Measurements from ENCODE around the gene RAB39B. TPM values are rescaled to one million over a fixed set of nuclear protein-coding genes. Genes with fewer than 3 reads are reported as not detected.

Gene RAB39B
- total and polyA plus RNA-seq, 2 experiments from 2014 or later: 6.2 to 11.3 TPM

DNA sequence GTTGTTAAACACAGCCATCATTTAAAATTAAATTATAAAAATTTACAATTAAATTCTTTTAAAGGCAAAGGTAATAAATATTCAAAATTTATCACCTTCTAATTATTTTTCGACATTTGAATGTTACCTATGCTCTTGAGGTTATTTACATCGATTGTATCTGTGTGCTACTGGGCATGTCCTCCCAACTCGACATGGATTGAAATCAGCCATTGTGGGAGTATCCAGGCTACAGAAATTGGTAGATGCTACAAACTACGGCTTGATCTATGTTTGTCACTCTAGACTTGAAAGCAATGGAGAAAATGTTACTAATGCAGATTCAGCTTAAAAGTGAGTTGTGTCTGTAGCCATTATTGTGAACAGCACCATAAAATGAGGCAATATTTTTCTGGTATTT lies 50.6 kb downstream of the RAB39B start:
- Mint-ChIP-seq H3K36me3 (ENCODE audit: low read depth) (no peaks in the 10 kb centered on the region), H3K9me3 (no peaks in the 10 kb centered on the region), H3K4me1 (peaks cover 9% of the 10 kb centered on the region; the same call in 1 of the 3 replicates), H3K27ac (no peak overlapping the region), H3K27me3 (ENCODE audit: insufficient read depth, low read depth, poor library complexity) (no peaks in the 10 kb centered on the region), H3K4me3 (no peak overlapping the region)
- H3K4me2 ChIP-seq: no peak overlapping the region
- ATAC-seq (no peak), DNase-seq (ENCODE audit: low spot score) (no peak)
- no peak overlapping the region for H3K27ac ChIP-seq (ENCODE audit: low read depth)
- H3K79me2 ChIP-seq (replicated peaks; ENCODE audit: insufficient read depth): peaks cover 20% of the 10 kb centered on the region
- TF ChIP-seq STAT1 (IDR thresholded peaks at IDR 0.05; ENCODE audit: unreplicated experiment) (no peak), ZNF331 (CRISPR knock-in tag; IDR thresholded peaks at IDR 0.05; ENCODE audit: low read depth) (no peak), NANOG (IDR thresholded peaks at IDR 0.05; ENCODE audit: borderline replicate concordance) (no peak), POLR2AphosphoS5 (IDR thresholded peaks at IDR 0.05; ENCODE audit: low read depth) (no peak), REST (IDR thresholded peaks at IDR 0.05; ENCODE audit: unreplicated experiment) (no peak), JUNB (IDR thresholded peaks at IDR 0.05; ENCODE audit: unreplicated experiment) (no peak), EZH2phosphoT487 (IDR thresholded peaks at IDR 0.05; ENCODE audit: unreplicated experiment) (no peak), ZNF114 (CRISPR knock-in tag; IDR thresholded peaks at IDR 0.05) (no peak), CREB1 (CRISPR knock-in tag; IDR thresholded peaks at IDR 0.05; ENCODE audit: low read depth) (no peak), EZH2 (IDR thresholded peaks at IDR 0.05; ENCODE audit: low read depth, unreplicated experiment) (no peak)
- TF ChIP-seq, protein P1, sequence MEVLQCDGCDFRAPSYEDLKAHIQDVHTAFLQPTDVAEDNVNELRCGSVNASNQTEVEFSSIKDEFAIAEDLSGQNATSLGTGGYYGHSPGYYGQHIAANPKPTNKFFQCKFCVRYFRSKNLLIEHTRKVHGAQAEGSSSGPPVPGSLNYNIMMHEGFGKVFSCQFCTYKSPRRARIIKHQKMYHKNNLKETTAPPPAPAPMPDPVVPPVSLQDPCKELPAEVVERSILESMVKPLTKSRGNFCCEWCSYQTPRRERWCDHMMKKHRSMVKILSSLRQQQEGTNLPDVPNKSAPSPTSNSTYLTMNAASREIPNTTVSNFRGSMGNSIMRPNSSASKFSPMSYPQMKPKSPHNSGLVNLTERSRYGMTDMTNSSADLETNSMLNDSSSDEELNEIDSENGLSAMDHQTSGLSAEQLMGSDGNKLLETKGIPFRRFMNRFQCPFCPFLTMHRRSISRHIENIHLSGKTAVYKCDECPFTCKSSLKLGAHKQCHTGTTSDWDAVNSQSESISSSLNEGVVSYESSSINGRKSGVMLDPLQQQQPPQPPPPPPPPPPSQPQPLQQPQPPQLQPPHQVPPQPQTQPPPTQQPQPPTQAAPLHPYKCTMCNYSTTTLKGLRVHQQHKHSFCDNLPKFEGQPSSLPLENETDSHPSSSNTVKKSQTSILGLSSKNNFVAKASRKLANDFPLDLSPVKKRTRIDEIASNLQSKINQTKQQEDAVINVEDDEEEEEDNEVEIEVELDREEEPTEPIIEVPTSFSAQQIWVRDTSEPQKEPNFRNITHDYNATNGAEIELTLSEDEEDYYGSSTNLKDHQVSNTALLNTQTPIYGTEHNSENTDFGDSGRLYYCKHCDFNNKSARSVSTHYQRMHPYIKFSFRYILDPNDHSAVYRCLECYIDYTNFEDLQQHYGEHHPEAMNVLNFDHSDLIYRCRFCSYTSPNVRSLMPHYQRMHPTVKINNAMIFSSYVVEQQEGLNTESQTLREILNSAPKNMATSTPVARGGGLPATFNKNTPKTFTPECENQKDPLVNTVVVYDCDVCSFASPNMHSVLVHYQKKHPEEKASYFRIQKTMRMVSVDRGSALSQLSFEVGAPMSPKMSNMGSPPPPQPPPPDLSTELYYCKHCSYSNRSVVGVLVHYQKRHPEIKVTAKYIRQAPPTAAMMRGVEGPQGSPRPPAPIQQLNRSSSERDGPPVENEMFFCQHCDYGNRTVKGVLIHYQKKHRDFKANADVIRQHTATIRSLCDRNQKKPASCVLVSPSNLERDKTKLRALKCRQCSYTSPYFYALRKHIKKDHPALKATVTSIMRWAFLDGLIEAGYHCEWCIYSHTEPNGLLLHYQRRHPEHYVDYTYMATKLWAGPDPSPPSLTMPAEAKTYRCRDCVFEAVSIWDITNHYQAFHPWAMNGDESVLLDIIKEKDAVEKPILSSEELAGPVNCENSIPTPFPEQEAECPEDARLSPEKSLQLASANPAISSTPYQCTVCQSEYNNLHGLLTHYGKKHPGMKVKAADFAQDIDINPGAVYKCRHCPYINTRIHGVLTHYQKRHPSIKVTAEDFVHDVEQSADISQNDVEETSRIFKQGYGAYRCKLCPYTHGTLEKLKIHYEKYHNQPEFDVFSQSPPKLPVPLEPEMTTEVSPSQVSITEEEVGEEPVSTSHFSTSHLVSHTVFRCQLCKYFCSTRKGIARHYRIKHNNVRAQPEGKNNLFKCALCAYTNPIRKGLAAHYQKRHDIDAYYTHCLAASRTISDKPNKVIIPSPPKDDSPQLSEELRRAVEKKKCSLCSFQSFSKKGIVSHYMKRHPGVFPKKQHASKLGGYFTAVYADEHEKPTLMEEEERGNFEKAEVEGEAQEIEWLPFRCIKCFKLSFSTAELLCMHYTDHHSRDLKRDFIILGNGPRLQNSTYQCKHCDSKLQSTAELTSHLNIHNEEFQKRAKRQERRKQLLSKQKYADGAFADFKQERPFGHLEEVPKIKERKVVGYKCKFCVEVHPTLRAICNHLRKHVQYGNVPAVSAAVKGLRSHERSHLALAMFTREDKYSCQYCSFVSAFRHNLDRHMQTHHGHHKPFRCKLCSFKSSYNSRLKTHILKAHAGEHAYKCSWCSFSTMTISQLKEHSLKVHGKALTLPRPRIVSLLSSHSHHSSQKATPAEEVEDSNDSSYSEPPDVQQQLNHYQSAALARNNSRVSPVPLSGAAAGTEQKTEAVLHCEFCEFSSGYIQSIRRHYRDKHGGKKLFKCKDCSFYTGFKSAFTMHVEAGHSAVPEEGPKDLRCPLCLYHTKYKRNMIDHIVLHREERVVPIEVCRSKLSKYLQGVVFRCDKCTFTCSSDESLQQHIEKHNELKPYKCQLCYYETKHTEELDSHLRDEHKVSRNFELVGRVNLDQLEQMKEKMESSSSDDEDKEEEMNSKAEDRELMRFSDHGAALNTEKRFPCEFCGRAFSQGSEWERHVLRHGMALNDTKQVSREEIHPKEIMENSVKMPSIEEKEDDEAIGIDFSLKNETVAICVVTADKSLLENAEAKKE (CRISPR knock-in tag; IDR thresholded peaks at IDR 0.05): no peak
- TF ChIP-seq, protein P2, sequence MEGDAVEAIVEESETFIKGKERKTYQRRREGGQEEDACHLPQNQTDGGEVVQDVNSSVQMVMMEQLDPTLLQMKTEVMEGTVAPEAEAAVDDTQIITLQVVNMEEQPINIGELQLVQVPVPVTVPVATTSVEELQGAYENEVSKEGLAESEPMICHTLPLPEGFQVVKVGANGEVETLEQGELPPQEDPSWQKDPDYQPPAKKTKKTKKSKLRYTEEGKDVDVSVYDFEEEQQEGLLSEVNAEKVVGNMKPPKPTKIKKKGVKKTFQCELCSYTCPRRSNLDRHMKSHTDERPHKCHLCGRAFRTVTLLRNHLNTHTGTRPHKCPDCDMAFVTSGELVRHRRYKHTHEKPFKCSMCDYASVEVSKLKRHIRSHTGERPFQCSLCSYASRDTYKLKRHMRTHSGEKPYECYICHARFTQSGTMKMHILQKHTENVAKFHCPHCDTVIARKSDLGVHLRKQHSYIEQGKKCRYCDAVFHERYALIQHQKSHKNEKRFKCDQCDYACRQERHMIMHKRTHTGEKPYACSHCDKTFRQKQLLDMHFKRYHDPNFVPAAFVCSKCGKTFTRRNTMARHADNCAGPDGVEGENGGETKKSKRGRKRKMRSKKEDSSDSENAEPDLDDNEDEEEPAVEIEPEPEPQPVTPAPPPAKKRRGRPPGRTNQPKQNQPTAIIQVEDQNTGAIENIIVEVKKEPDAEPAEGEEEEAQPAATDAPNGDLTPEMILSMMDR (conservative IDR thresholded peaks at IDR 0.05; ENCODE audit: low read depth in 2 of 2): no peak
- TF ChIP-seq, protein P3, sequence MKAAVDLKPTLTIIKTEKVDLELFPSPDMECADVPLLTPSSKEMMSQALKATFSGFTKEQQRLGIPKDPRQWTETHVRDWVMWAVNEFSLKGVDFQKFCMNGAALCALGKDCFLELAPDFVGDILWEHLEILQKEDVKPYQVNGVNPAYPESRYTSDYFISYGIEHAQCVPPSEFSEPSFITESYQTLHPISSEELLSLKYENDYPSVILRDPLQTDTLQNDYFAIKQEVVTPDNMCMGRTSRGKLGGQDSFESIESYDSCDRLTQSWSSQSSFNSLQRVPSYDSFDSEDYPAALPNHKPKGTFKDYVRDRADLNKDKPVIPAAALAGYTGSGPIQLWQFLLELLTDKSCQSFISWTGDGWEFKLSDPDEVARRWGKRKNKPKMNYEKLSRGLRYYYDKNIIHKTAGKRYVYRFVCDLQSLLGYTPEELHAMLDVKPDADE (IDR thresholded peaks at IDR 0.05): no peak
- no peaks in the 10 kb centered on the region for H3K36me3 ChIP-seq (ENCODE audit: insufficient read depth)
- H3F3A ChIP-seq (replicated peaks; ENCODE audit: low read depth): no peaks in the 10 kb centered on the region
- H2AFZ ChIP-seq: no peak overlapping the region
- no peaks in the 10 kb centered on the region for H3K9me2 ChIP-seq (ENCODE audit: insufficient read depth)
- peaks cover 14% of the 10 kb centered on the region; the same call in 1 of the 2 replicates for H3K27me3 ChIP-seq (ENCODE audit: insufficient read depth)
- H4K20me1 ChIP-seq (replicated peaks; ENCODE audit: insufficient read depth): no peaks in the 10 kb centered on the region; the same call in 1 of the 2 replicates
- no peak overlapping the region for H3K4me3 ChIP-seq
- 0 out of 2 replicates have a peak, but pooled peaks cover 3% of the 10 kb centered on the region for H3K4me1 ChIP-seq (ENCODE audit: insufficient read depth)
